NCI-H446 (cell line): ENCODE results near the gene NKIRAS2.

ENCODE experiments used
- DNase-seq, 2 experiments: peaks; one replicate each; lab custom pipeline; 2025; lab: John Stamatoyannopoulos, UW

NKIRAS2 gene

GRCh38 chr17:42026857-42027589, 7.1 kb downstream of the NKIRAS2 start:
- DNase-seq, result no peak

DNA sequence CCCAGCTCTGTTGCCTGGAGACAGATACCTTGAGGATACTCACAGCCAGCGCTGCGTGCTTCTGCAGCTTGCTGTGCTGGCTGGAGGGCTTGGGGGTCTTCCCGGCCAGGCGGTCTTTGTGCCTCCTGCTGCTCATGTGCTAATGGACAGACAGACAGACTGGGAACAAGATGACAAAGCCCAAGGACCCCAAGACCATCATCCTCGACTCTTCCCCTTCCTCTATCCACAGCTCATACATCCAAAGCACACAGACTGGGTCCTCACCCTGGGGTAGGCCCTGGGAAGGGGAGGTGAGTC, 7.7 kb downstream of the NKIRAS2 start:
- no peak for DNase-seq

DNA sequence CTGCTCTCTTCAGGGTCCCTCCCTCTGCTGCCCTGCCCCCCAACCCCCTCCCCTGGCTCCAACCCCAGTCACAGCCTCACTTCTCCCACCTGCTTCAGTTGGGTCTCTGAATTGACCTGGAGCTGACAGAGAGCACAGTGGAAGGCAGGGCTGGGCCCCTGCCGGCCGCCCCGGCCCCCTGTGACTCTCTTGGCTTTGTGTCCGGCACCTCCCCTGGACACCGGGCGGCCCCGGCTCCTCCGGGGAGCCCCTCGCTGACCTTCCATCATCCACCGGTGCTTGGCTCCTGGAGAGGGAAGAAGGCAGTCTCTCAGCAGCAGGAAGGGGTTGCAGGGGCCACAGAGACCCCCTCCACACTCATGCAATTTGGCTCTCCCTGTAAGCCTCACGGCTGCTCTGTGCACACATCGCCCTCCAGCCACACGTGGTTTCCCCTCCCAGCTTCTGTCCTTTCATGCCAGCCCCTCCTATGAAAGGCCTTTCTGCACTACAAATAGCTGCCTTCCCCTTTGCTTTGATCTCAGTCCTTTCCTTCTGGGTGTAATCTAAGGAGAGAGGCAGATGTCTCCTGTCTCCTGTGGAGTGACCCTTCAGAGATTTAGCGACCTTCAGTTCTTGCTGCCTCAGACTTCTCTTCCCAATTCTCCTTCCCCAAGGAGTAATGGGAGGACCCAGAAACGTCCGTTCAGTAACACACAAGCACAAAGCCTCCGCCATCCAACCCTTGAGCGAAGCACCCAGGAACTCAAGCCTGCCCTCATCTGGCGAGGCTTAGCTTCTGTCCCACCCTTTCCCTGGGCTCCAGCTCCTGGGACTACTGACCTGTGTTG, 8.3 kb downstream of the NKIRAS2 start:
- no peak for DNase-seq

- DNase-seq, result no peak
Observed at GRCh38 chr17:42028791-42029127, 8.9 kb downstream of the NKIRAS2 start.

DNA sequence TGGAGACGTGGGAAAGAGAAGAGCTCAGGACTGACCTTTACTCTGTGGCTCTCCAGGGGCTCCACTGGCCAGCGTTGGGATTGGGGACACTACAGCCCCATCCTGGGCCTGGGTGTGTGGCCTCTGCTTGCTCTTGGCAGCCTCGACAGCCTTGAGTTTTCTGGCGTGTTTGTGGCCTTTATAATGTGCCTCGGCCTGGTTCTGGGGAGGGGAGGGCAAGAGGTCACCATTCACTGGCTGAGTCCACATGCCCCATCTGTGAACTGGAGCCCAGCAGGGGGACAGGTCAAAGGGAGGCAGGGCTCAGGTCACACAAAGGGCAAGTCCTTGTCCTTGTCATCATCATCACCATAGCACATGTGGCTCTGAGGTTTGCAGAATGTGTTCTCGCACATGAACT, 11.7 kb downstream of the NKIRAS2 start:
- no peak for DNase-seq

GRCh38 chr17:42034059-42034458, 14.2 kb downstream of the NKIRAS2 start:
- no peak for DNase-seq

- no peak for DNase-seq
Observed at GRCh38 chr17:42038221-42038973, 18.5 kb downstream of the NKIRAS2 start.

DNA sequence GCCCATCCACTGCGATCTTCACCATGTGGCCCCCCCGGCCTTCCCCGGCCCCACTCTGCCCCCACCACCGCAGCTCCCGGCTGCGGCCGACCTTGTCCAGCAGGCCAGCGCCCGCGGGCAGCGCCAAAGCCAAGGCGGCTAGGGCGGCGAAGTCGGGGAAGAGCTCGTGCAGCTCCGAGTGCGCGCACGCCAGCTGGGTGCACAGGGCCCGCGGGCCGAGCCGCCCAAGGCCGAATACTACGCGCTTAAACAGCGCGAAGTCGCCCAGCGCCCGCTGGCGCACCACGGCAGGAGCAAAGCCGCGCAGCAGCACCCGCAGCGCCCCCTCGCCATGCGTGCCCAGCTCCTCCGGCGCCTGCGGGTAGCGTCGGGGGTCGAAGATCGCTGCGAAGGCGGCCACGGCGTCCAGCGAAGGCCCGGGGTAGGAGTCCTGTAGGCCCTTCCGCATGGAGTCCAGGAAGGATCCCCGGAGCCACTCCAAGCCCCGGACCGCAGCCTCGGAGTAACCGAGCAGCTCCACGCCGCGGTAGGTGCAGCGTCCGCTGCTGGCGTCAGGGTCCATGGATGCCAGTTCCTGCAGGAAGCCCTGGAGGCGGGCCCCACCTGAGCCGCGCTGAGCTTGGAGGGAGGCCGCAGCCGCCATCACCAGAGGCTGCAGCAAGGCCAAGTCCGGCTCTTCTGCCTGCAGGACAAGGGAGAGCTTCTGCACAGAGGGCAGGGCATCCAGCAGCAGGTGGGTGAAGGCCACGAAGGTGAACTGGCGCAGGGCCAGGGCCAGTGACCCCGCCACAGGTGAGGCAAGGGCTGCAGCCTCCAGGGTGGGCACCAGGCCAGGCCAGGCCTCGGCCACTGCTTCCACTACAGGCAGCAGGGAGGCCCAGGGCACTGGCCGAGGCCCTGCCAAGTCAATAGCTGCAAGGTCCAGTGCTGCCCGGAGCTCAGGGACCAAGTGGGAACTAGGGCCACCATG, 20.2 kb downstream of the NKIRAS2 start:
- no peak for DNase-seq

DNA sequence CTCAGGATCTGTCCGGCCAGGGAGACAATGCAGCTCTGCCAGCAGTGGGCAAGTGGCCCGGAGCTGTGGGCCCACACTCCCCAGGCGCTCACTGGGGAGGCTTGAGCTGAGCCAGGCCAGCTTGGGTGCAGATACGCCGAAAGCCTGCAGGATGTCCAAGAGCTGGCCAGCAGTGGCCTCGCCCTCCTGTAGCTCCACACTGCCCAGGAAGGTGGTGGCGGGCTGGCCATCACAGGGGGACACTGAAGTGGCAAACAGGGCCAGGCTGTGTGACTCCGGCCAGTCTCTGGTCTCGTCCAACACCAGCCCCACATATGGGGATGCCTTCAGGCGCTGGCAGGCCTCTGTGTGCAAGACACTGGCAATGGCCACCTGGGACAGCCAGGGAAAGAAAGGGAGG, 20.9 kb downstream of the NKIRAS2 start:
- DNase-seq, result no peak

DNA sequence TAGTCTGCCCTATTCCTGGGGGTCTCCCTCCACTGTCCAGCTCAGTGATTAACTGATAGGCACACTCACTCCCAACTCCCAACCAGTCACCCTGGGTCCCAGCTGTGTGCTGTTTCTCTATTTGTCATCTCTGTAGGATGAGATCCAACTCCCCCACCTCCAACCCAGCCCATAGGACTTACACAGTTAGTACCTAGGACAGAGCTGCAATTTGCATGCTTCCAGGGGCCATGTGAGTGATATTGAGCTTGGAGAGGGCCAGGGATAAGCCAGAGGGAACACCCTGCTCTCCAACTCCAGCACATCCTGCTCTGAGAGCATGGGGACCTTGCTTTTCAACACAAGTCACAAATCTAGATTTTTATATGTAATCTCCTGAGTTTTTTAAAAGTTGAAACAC, 21.7 kb downstream of the NKIRAS2 start:
- DNase-seq, result no peak

DNA sequence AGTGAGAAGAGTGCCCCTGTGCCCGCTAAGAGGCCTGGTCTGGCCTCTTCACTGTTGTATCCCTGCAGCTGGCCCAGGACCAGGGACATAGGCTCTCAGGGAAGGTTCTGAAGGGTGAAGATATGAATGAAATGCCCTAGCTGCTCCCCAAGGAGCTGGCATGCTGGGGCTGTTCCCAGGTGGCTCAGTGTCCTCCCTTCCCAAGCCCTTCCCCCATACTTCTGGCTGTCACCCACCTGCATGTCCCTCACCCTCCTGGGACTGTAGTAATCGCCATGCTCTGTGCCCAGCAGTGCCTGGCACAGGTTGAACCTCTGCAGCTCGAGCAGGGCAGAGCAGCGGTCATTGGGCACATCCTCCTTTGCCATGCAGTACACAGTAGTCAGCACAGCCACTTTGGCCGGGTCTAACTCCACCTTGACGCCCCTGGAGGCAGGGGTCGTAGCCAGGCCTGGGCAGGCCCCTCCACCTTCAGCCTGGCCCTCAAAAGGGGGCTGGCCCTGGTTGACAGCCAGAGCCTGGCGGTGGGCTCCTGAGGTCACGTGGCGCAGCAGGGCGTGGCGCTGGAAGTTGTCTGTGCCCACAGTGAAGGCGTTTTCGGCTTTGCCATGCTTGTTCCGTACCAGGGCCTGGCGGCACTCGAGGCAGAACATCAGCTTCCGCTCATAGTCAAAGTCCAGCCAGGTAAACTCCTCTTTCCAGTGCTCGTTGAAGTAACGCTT, 22.9 kb downstream of the NKIRAS2 start:
- no peak for DNase-seq

DNA sequence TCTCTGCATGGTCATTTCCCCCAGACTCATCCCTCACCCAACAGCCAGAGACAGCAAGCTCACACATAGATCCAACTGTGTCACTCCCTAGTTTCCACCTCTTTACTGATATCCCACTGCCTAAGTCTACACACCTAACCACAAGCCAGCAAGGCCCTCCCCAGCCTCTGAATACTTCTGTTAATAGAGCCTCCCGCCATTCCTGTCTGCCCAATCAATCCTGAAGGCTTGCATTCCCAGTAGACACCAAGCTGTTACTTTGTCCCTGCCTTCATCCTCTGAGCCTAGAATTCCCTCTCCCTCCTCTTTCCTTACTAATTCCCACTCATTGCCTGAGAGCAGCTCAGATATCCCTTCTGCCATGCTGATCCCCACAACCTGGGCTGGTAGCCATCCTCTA, 25.8 kb downstream of the NKIRAS2 start:
- no peak for DNase-seq

DNA sequence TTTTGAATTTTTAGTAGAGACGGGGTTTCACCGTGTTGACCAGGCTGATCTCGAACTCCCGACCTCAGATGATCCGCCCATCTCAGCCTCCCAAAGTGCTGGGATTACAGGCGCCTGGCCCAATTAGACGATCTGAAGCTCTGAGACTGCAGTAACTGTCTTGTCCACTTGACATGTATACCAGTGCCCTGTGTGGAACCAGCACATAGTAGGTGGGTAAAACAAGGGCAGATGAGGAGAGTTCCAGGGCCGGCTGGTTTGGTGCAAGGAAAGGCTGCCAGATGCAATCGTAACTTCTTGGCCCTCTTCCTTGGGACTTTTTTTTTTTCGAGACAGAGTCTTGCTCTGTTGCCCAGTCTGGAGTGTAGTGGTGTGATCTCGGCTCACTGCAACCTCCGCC, 27.5 kb downstream of the NKIRAS2 start:
- no peak for DNase-seq

DNA sequence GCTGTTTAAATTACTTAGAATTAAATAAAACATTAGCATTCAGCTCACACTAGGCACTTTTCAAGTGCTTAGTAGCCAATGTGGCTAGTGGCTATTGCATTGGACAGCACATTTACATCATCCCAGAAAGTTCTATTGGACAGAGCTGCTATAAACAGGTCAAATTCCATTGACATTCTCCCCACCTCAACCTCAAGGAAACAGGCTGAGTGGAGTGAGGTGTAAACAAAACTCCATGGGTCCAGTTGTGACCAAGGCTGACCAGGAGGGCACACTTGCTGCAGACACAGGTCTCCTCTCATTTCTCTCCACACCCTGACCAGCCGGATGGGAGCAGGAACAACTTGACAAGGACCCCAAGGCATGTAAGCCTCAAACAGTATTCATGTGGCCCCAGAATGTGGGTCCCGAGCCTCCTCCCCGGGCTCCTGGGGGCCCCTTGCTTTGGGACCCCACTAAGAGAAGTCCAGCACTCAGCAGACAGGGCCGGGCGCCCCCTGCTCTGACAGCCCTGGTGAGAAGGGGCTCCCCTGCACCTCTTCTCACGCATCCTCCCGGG, 30.0 kb downstream of the NKIRAS2 start:
- DNase-seq, result no peak

- peak in 1 of 2 experiments; percentile 55 for DNase-seq
Observed at GRCh38 chr17:42050393-42051012, 30.6 kb downstream of the NKIRAS2 start, which contains the start of gene C17orf113. C17orf113 (minus strand) TSS chr17:42050601; CDS start chr17:42043376, 7,225 bp downstream.

DNA sequence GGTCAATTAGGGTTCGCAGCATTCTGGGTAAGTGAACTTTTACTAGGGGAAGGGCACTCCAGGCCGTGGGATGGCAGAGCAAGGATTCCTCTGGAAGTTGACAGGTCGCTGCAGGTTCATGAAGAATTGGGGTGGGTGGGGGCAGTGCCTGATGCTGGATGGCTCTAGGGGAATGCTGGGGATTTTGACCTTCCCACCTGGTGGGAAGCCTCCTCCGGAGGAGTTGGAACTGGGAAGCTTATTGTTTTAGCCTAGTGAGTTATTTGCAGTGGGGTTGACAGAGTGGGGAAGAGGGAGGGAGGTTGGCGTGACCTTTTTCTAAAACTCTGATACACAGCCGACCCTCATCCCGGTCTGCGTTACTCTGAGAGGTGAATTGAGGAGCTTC, 31.1 kb downstream of the NKIRAS2 start:
- no peak for DNase-seq

DNA sequence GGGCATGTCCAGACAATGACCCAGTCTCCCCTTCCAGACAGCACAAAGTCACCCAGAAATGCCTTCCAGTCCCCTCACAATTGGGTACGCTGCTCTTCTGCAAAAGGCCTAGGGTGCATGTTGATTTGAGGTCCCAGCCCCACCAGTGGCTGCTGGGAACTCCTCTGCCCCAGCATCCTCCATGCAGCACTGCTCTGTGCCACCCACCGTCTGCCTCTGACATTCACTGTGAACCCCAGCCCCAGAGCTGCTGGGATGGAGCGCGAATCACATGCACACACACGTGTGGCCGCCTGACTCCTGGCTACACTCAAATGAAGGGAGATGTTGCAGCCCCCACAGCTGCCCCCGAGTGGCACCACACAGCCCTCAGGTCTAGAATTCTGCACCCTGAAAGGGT, 31.8 kb downstream of the NKIRAS2 start:
- no peak for DNase-seq

DNA sequence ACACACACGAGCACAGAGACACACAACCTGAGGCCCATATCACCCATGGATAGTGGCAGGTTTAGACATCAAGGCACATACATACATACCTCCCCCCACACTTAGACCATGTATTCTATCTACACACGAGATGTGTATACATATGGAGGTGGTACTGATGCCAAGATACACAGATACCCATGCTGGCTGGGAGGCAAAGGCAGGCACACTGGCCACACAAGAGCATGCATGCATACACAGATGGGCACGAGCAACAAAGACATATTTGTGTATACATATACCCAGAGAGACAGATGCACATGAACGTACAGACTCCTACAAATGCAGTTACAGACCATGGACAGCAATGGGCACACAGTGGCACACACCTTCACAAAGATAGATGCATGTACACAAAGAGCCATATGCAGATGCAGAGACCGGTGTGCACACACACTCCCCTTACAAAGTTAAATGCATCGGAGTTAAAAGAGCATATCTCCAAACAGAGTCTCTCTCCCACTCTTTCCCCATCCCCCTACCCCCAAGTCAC, 32.5 kb downstream of the NKIRAS2 start:
- DNase-seq, result no peak

- DNase-seq, result no peak
Observed at GRCh38 chr17:42053731-42054500, 34.0 kb downstream of the NKIRAS2 start.
